MM.1S (cell line): Measurements from ENCODE around the gene NOVA1.

ENCODE experiments used
- EZH2 ChIP-seq: fragments of 300-600 bp; sonication (generic); optimal IDR thresholded peaks from 2 replicates; pipeline ENCODE3; 2017; ENCODE audit warnings: low read depth, mild to moderate bottlenecking, antibody characterized with exemption, low read length, mixed read lengths
- EZH2phosphoT487 ChIP-seq: fragments of 300-600 bp; sonication (generic); IDR thresholded peaks from 2 replicates; pipeline ENCODE4 v1.6.1; 2018; ENCODE audit warnings: antibody characterized with exemption, low read length
- TF ChIP-seq, protein P1 (sequence below): fragments of 300-600 bp; sonication (generic); IDR thresholded peaks from 2 replicates; pipeline ENCODE4 v1.5.1; 2016; ENCODE audit warnings: antibody characterized with exemption, low read length, mixed read lengths

DNA sequence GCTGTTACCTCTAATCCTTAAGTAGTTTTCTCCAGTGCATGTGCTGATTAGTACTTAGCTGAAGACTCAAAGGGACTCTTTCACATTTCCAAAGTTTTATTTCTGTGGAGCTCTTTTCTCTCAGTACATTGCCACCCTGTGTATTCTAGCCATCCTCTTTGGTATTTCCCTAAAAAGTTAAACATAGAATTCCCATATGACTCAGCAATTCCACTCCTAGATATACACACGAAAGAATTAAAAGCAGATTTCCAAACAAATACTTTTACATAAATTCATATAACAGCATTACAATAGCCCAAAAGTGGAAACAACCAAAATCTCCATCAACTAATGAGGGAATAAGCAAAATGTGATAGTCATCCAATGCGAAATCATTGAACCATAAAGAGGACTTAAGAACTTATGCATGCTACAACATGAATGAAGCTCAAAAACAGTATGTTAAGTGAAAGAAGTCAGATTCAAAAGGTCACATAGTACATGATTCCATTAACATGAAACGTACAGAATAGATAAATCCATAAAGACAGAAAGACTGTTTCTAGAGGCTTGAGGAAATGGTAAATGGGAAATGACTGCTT is 9.0 kb upstream of the NOVA1 start:
- TF ChIP-seq, protein P1, sequence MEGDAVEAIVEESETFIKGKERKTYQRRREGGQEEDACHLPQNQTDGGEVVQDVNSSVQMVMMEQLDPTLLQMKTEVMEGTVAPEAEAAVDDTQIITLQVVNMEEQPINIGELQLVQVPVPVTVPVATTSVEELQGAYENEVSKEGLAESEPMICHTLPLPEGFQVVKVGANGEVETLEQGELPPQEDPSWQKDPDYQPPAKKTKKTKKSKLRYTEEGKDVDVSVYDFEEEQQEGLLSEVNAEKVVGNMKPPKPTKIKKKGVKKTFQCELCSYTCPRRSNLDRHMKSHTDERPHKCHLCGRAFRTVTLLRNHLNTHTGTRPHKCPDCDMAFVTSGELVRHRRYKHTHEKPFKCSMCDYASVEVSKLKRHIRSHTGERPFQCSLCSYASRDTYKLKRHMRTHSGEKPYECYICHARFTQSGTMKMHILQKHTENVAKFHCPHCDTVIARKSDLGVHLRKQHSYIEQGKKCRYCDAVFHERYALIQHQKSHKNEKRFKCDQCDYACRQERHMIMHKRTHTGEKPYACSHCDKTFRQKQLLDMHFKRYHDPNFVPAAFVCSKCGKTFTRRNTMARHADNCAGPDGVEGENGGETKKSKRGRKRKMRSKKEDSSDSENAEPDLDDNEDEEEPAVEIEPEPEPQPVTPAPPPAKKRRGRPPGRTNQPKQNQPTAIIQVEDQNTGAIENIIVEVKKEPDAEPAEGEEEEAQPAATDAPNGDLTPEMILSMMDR: no peak
- TF ChIP-seq EZH2 (no peak), EZH2phosphoT487 (no peak)
